M059J (cell line): ENCODE data around the gene FFAR3. TPM values are rescaled to one million over a fixed set of nuclear protein-coding genes. Genes with fewer than 3 reads are reported as not detected.
A peak's percentile ranks its signal among the peaks of the same experiment; 100 is the strongest.

Source experiments
- DNase-seq: peaks from one replicate; pipeline ENCODE4 v3.0.0-alpha.2; 2012; ENCODE audit warnings: low read depth
- total RNA-seq: library from RNA; depleted of rRNA; stranded (reverse); fragments of >200 nt; shearing (Covaris generic); gene quantifications from 2 replicates; pipeline ENCODE4 v1.2.3, GENCODE V29; 2014; rRNA removed

The FFAR3 gene, protein sequence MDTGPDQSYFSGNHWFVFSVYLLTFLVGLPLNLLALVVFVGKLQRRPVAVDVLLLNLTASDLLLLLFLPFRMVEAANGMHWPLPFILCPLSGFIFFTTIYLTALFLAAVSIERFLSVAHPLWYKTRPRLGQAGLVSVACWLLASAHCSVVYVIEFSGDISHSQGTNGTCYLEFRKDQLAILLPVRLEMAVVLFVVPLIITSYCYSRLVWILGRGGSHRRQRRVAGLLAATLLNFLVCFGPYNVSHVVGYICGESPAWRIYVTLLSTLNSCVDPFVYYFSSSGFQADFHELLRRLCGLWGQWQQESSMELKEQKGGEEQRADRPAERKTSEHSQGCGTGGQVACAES
- not detected in 2 replicates for total RNA-seq

DNA sequence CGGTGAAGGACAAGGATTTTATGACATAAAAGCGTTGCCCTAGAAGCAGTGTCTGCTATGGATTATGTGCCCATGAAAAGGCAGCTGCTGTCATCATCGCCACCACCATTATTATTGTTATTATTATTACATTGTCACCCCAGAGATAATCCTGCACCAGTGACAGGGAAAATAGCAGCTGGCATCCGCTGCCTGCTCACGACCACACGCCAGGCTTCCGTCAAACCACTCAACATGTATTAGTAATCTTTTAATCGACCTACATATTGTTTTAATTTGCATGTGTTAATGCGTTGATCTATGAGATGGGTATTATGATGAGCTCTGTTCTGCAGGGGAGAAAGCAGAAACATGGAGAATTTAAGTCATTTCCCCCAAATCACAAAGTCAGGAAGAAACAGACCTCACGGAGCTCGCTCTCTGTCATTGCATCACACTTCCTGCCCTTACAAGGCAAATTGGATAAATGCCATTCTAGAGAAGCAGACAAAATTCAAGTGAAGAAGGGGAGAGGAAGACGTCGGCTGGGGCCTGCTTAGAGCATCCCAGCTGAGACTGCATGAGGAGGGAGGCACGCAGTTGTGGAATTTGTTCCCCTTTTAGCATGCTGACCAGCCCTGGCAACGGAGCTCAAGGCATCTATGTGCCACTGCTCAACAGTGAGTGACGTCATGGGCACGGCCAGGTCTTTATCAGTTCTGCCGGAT is at the start of gene FFAR3:
Gene FFAR3 (plus strand): TSS at position 594 of the 707 bp plus-strand sequence. CDS start 431 bp downstream, outside the sequence.
- DNase-seq, result no peak

DNA sequence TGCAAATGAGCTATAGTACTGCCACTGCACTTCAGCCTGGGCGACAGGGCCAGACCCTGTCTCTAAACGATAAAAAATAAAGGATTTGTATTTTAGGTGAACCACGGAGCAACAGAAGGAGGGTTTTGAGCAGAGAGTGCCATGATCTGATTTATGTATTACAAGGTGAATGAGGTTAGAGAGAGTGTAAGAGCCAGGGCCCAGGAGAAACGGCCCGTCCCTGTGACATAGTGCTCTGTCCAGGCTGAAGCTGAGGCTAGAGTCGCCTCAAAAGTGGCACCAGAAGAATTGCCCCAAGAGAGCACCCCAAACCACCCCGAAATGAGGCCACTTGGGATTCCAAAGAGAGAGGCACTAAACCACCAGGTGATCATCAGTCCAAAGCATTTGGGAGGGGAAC is 49.4 kb upstream of the FFAR3 start:
- DNase-seq, result no peak

DNA sequence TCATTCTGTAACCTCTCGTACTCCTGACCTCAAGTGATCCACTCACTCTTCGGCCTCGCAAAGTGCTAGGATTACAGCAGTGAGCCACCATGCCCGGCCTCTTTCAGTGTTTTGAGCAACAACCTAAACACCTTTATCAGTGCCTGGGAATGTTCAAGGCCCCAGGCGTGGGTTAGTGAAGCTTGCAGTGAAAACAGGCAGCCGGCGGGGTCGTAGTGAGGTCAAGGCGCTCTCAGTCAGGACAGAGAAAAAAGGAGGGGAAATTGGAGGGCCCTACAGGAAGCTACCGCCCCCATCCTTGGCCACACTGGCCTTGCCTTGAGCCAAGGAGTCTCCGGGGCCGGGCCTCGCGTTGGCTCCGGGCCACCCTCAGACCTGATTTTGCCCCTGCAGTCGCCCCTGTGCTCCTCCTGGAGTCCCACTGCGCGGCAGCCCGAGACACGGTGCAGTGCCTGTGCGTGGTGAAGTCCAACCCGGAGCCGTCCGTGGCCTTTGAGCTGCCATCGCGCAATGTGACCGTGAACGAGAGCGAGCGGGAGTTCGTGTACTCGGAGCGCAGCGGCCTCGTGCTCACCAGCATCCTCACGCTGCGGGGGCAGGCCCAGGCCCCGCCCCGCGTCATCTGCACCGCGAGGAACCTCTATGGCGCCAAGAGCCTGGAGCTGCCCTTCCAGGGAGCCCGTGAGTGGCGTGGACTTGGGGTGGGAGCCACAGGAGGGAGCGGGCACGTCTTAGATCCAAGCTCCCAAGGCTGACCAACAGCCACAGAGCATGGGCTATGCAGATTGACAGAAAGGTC is 48.6 kb upstream of the FFAR3 start:
- DNase-seq, result peak; percentile 58

DNA sequence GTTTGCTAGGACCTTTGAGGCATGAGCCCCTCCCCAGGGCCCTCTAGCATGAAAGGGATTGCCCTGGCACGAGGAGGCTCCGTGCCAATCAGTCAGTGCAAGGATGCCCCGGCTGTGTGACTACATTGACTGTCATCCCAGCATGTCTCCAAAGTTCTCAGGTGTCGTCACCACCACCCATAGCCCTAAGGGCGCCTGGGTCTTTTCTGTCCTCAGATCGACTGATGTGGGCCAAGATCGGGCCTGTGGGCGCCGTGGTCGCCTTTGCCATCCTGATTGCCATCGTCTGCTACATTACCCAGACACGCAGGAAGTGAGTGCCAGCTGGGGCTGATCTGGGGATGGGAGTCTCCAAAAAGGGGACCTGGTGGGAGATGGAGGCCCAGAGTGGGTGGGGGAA is 47.9 kb upstream of the FFAR3 start:
- DNase-seq, result no peak

DNA sequence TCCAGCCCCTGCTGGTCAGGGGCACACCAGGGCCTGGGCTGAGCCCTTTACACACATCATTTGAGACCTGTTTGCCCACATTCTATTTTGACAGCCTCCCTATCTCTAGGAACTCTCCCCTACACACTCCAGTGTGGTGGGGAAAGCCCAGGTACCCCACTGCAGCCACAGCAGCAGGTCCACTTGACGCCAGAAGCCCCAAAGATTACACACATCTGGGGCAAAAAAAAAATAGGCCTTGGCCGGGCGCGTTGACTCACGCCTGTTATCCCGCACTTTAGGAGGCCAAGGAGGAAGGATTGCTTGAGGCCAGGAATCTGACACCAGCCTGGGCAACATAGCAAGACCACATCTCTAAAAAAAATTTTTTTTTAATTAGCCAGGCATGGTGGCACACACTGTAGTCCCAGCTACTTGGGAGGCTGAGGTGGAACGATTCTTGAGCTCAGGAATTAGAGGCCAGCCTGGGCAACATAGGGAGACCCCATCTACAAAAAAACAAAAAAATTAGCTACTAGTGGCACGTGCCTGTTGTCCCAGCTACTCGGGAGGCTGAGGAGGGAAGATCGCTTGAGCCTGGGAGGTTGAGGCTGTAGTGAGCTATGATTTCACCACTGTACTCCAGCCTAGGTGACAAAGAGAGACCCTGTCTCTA is 47.3 kb upstream of the FFAR3 start:
- DNase-seq, result peak; percentile 38

DNA sequence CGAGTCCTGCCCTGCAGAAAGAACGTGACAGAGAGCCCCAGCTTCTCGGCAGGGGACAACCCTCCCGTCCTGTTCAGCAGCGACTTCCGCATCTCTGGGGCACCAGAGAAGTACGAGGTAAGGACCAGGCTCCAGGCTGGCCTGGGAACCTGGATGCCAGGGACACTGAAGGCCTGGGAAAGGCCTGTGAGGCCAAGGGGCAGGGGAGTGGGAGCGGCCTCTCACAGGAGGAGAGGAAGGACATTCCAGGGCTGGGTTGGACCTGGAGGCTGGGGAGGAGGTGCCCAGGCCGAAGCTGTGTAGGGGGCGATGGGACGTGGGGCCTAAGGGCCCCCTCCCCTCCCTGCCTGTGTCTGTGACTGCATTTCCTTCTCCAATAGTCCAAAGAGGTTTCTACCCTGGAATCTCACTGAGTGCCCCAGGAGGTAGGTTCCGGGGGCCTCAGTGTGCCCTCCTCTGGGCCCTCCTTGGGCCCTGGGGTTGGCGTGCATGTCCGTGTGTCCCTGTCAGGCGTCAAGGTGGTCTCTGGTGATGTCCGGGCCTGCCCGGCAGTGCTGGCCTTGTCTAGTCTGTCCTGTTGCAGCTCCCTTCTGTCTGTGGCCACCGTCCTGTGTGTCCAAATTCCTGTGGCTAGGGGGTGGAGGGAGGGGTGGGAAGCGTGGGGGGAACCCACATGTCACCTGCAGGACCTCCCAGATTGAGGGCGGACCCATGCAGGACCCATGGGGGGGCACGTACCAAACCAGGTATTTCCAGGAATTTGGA is 46.2 kb upstream of the FFAR3 start:
- no peak for DNase-seq

DNA sequence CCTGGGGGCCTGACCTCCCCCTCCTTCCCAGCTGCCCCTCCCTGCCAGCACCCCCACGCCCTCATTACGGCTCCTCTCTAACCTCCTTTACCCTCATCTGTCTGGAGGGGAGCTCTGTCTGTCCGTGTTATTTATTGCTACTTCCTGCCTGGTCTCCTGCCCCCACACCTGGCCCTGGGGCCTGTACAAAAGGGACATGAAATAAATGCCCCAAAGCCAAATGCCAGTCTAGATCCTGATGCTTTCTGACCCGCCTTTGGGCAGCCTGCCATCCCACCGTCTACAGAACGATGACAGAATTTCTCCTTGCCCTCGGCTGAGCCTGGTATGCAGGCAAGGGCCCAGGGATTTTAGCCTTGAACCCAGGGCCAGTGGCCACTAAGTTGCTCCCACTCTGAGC is 44.7 kb upstream of the FFAR3 start:
- peak; percentile 82 for DNase-seq

DNA sequence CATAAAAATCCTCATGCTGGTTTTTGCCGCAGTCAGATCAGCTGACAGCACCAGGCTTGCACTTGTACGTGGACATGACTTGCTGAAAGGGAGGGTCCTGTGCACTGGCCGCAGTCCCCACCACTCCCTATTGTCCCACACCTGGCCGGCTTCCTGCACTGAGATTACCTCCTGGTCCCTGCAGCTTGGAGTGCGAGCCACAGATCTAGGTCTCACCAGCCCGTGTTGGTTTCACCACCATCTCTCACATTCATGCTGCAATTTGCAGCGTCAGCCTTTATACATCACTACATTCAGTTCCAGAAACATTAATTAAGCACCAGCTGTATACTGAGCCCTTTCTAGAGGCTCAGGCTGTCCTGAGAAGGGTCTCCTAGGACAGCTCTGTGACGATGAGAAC is 44.2 kb upstream of the FFAR3 start:
- no peak for DNase-seq

DNA sequence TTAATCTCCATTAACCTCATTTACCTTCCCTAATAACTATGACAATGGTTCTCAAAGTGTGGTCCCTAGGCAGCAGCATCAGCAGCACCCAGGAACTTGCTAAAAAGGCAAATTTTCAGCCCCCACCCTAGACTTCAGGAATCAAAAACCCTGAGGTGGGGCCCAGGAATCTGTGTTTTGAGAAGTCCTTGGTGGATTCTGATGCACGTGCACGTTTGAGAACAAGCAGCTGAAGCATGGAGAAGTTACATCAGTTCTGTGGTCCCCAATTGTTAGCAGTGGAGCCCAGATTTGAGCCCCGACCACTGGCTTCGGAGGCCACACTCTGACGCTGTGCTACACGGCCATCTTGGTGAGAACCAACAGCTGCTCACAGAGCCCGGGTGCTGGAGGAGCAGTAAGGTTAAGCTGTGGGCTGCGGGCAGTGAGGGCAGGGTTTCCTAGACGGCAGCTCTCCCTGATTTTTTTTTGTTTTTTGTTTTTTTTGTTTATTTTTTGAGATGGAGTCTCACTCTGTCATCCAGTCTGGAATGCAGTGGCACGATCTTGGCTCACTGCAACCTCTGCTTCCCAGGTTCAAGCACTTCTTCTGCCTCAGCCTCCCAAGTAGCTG is 43.3 kb upstream of the FFAR3 start:
- no peak for DNase-seq

DNA sequence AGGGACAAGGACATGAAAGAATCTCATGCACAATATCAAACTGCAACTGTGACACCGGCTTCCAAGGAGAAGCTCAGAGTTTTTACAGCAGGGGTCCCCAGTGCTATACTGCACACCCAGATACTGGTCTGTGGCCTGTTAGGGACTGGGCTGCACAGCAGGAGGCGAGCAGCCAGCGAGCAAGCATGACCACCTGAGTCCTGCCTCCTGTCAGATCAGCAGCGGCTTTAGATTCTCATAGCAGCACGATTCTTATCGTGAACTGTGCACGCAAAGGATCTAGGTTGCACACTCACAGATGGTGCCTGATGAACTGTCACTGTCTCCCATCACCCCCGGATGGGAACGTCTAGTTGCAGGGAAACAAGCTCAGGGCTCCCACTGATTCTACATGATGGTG is 42.4 kb upstream of the FFAR3 start:
- DNase-seq, result no peak

DNA sequence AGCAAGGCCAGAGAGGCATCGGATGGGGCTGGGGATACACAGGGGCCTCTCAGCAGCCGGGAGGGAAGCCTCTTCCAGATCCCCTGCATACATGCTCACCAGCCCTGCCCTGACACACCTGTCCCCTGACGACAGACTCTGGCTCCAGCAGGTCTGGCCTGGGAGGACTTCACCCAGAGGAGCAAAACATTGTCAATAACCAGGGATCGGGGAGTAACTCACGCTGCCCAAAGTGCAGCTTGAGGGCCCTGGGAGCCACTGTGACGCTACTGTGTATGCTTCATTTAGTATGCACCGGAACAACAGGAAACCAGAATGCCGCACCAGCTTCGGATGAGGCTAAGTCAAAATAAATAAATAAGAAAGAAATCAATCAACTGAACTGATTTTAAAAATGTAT is 41.7 kb upstream of the FFAR3 start:
- no peak for DNase-seq

DNA sequence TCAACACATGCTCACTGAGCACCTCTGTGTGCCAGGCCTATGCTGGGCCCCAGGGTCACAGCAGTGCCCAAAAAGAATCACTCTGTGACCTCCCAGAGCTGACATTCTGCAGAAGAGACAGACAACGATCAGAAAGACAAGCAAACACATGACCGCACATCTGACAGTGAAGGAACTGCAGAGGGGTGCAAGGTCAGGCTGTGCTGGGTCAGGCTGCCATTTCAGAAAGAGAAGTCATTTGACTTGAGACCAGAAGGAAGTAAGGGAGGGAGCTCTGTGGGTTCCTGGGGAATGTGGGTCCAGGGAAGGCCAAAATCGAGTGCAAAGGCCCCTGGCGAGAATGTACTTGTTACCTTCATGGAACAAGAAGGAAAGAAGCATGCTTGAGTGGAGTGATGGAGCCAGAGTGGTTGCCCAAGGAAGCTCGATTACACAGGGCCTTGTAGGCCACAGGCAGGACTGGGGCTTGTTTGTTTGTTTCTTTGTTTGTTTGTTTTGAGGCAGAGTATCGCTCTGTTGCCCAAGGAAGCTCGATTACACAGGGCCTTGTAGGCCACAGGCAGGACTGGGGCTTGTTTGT is 40.7 kb upstream of the FFAR3 start:
- DNase-seq, result no peak

DNA sequence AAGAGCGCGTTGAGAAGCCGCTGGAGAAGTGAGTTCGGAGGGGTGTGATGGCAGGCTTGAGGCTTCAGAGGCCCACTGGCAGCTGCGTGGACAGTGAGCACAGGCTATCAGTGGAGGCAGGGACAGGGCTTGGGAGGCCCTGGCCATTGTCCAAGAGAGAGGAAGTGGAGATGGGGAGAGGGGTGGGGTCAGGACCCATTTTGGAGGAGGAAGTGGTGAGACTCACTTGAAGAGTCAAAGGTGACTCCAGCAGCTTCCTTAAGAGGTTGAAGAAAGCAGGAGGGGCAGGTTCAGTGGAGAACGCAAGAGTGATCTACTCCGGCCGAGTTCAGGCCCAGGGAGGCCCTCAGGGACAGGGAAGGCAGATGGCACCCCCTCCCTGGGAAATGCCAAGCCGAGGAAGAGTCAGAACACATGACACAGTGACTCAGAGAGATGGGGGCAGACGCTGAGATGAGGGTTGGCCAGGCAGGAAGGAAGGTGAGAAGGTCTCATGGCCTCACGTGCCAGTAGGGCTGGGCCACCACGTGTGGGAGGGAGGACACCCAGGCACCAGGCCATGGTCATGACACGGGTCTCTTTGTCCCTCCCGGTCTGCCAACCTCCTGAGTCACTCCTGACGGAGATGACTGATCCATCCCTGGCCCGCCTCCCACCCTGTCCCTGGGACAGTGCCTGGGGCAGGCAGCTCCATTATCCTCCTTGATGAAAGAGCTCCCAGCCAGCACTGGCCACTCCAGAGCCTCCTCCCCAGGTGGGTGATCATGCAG is 39.4 kb upstream of the FFAR3 start:
- DNase-seq, result peak; percentile 99

DNA sequence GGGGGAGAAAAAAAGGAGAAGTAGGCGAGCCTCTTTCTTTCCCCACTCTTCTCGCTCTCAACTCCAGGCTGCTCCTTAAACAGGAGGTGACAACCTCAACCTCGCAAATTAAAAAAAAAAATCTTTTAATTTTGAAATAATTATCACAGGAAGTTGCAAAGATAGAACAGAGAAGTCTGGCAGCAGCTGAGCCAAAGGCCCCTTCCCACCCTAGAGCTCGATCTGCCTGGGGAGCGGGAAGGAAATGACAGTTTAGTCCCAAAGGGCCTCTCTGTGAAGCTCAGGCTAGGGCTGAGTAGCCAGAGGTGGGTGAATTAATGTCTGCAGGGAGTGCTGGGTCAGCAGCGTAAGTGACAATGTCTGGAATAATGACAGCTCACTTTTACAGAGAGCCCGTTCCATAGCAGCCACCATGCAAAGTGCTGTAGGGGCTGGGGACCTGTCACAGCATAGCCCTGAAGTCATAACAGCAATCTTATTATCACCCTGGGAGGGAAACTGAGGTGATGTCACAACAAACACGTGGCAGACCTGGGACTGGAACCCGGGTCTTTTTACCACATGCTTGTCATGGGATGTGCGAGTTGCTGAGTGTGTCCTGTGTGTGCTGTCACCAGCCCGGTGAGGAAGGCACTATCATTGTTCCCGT is 38.1 kb upstream of the FFAR3 start:
- DNase-seq, result no peak

DNA sequence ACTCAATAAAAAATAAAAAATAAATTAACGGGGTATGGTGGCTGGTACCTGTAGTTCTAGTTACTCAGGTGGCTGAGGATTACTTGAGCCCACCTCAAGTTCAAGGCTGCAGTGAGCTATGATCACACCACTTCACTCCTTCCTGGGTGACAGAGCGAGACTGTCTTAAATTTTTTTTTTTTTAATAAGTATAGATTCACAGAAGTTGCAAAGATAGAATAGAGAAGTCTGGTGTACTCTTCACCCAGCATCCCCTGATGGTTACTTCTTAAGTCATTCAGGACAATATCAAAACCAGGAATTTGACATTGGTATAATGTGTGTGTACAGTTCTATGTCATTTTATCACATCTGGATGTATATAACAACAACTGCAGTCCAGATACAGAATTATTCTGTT is 37.0 kb upstream of the FFAR3 start:
- DNase-seq, result no peak

DNA sequence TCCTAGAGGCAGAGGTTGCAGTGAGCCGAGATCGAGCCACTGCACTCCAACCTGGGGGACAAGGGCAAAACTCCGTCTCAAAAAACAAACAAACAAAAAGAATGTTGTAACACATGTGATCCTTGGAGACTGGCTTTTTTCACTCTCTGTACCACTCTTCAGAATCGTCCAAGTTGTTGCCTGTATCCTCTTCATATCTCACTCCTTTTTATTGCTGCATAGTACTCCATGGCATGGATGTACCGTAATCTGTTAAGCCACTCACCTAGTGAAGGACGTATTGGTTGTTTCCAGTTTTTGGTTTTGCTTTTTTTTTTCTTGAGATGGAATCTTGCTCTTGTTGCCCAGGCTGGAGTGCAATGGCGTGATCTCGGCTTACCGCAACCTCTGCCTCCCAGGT is 36.2 kb upstream of the FFAR3 start:
- no peak for DNase-seq

DNA sequence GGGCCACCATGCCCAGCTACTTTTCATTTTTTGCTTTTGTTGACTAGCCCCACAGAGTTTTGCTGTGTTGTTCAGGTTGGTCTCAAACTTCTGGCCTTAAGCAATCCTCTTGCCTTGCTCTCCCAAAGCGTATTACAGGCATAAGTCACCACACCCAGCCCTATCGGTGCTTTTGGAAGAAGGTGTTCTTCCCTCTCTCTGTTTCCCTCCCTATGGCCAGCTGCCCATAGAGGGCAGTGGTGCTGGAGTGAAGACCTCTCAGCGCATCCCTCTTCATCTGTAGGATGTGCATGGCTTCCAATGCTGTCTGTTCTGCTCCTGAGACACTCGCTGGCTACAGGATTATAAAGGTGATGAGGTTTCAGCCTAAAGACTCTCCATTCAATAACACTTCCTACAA is 30.6 kb upstream of the FFAR3 start:
- no peak for DNase-seq

DNA sequence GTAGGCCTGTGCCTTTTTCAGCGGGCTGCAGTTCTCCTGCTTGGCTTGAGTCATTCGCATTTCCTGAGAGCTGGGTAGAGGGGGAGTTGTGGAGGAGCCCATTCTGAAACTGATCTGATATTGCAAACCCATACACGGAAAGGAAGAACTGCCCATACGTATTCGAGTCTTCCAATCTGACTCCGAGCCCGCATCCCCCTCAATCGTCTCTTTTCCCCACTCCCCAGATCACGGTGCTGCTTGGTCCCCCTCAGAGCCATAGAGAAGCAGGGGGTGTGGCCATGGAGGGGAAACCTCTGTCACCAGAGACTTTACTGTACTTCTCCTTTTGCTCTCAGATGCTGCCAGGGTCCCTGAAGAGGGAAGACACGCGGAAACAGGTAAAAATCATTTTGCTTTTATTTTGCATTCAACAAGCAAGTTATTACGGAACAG is 29.4 kb upstream of the FFAR3 start, which contains the start of gene CD22:
Gene CD22 (plus strand): TSS at position 337 of the 435 bp plus-strand sequence. CDS start 2,854 bp downstream, outside the sequence.
- no peak for DNase-seq

DNA sequence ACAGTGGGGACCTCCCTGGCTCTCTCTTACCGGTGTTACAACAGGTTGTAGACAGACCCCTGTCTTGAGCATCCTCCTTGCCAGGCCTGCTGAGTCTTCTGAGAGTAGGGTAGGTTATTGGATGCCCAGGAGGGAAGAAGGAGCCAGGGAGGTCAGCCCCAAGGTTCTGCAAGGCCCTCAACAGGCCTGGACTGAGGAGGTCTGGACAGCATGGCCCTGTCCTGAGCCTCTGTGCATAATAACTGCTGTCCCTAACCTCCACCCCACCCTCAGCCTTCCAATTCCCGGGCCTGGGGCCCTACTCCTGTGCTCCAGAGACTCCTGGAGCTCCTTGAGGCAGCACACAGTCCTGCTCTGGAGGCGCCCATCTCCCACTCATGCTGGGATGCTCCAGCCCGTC is 28.9 kb upstream of the FFAR3 start:
- DNase-seq, result no peak
